GM12878 (cell line): Measurements from ENCODE around the gene ZNF474. TPM values are rescaled to one million over a fixed set of nuclear protein-coding genes. Genes with fewer than 3 reads are reported as not detected.

Source experiments
- ATAC-seq: fragments of 200-7000 bp; cut with Tn5 transposase; 3 replicates; pipeline ENCODE4 v1.9.1; 2020; ENCODE audit warnings: mild to moderate bottlenecking, moderate library complexity
- BruUV-seq: library from RNA; stranded (reverse); fragments of 400-500 nt; replicated peaks from 2 replicates; lab custom pipeline; 2021; lab: Mats Ljungman, UMichigan
- CTCF ChIA-PET: fragments of 300-600 bp; sonication (Branson Sonifier 250); formaldehyde crosslinking; extraction: SDS; loops from one replicate; lab custom pipeline; 2021; ENCODE audit warnings: inconsistent platforms; lab: Yijun Ruan, JAX
- POLR2A ChIA-PET: fragments of 350-600 bp; formaldehyde crosslinking; extraction: SDS; loops from one replicate; lab custom pipeline; 2021; ENCODE audit warnings: inconsistent platforms; lab: Charles Lee
- RAD21 ChIA-PET: fragments of 300-600 bp; sonication (Branson Sonifier 250); formaldehyde crosslinking; loops from one replicate; lab custom pipeline; 2023; ENCODE audit warnings: antibody characterized with exemption; ENCODE audit not compliant: unreplicated experiment; lab: Charles Lee
- SMC1A ChIA-PET: fragments of 300-600 bp; sonication (Branson Sonifier 250); formaldehyde crosslinking; loops from one replicate; lab custom pipeline; 2023; ENCODE audit not compliant: unreplicated experiment, uncharacterized antibody; lab: Charles Lee
- DNase-seq: peaks from one replicate; pipeline ENCODE4 v3.0.0-alpha.2; 2011; ENCODE audit warnings: low read depth, low spot score
- FAIRE-seq: peaks from 3 replicates; lab custom pipeline; 2011; peaks lifted over from hg19 to GRCh38; lab: Jason Lieb, UNC
- H2AFZ ChIP-seq: 2 replicates; pipeline ENCODE4 v1.6.0; 2011; ENCODE audit warnings: low read depth, low read length, control low read depth; ENCODE audit not compliant: control insufficient read depth
- H3K27ac ChIP-seq: 2 replicates; pipeline ENCODE4 v1.5.1; 2011; ENCODE audit warnings: control low read depth; ENCODE audit not compliant: control insufficient read depth, insufficient read depth
- H3K27me3 ChIP-seq, 2 experiments: replicated peaks in 1 of 2; 2 replicates each; pipeline versions ENCODE4 v1.6.0 to v1.6.1; 2011; ENCODE audit warnings: low read length in 1 of 2; ENCODE audit not compliant: control insufficient read depth in 2 of 2, insufficient read depth in 2 of 2
- H3K36me3 ChIP-seq, 2 experiments: 2 replicates each; pipeline ENCODE4 v1.5.1; 2011; ENCODE audit warnings: low read length in 1 of 2; ENCODE audit not compliant: control insufficient read depth in 2 of 2, insufficient read depth in 2 of 2
- H3K4me1 ChIP-seq: 2 replicates; pipeline ENCODE4 v1.6.1; 2011; ENCODE audit warnings: mild to moderate bottlenecking, low read length, moderate library complexity, mixed read lengths; ENCODE audit not compliant: control insufficient read depth, insufficient read depth
- H3K4me2 ChIP-seq: 2 replicates; pipeline ENCODE4 v1.6.0; 2011; ENCODE audit warnings: control low read depth; ENCODE audit not compliant: control insufficient read depth, insufficient read depth
- H3K4me3 ChIP-seq: fragments of 200-600 bp; sonication (generic); 2 replicates; pipeline ENCODE4 v1.5.1; 2016
- H3K79me2 ChIP-seq: 2 replicates; pipeline ENCODE4 v1.6.0; 2011; ENCODE audit warnings: low read length; ENCODE audit not compliant: control insufficient read depth, insufficient read depth
- H3K9ac ChIP-seq: 2 replicates; pipeline ENCODE4 v1.8.0; 2011; ENCODE audit warnings: low read length, control low read depth, mixed read lengths; ENCODE audit not compliant: control insufficient read depth, insufficient read depth
- H3K9me3 ChIP-seq: replicated peaks from 3 replicates; pipeline ENCODE4 v1.5.1; 2011; ENCODE audit warnings: mild to moderate bottlenecking, low read length; ENCODE audit not compliant: control insufficient read depth, insufficient read depth
- H4K20me1 ChIP-seq: 2 replicates; pipeline ENCODE4 v1.6.0; 2011; ENCODE audit not compliant: control insufficient read depth, insufficient read depth
- ATF3 ChIP-seq: IDR thresholded peaks from 2 replicates; pipeline ENCODE4 v1.6.1; 2011; ENCODE audit warnings: low read depth, mild to moderate bottlenecking, low read length, moderate library complexity, borderline replicate concordance; ENCODE audit errors: extremely low read depth
- CEBPZ ChIP-seq: fragments of 150-350 bp; IDR thresholded peaks from 2 replicates; pipeline ENCODE4 v1.6.1; 2016; ENCODE audit warnings: low read depth, low read length
- ETV6 ChIP-seq, 2 experiments: fragments of 450-650 bp in 1 of 2; IDR thresholded peaks in 1 of 2; conservative IDR thresholded peaks in 1 of 2; 2 replicates each; pipeline ENCODE4 v1.6.1; 2014; ENCODE audit warnings: antibody characterized with exemption in 1 of 2, borderline replicate concordance in 1 of 2, low read depth in 1 of 2, mild to moderate bottlenecking in 1 of 2, moderate library complexity in 1 of 2
- IKZF1 ChIP-seq: fragments of 450-650 bp; conservative IDR thresholded peaks from 2 replicates; pipeline ENCODE4 v1.6.1; 2017; ENCODE audit warnings: antibody characterized with exemption, mild to moderate bottlenecking
- KLF5 ChIP-seq: fragments of 450-650 bp; IDR thresholded peaks from 2 replicates; pipeline ENCODE4 v1.6.1; 2014; ENCODE audit warnings: mild to moderate bottlenecking; ENCODE audit not compliant: partially characterized antibody
- MTA3 ChIP-seq: IDR thresholded peaks from 2 replicates; pipeline ENCODE4 v1.6.1; 2012; ENCODE audit warnings: low read length, inconsistent platforms, borderline replicate concordance
- MYC ChIP-seq: IDR thresholded peaks from 2 replicates; pipeline ENCODE4 v1.6.1; 2011; ENCODE audit warnings: mild to moderate bottlenecking, low read length, moderate library complexity, inconsistent platforms; ENCODE audit not compliant: insufficient read depth, insufficient replicate concordance, insufficient read length, severe bottlenecking
- POLR2AphosphoS2 ChIP-seq: IDR thresholded peaks from 2 replicates; pipeline ENCODE4 v1.6.1; 2011; ENCODE audit warnings: low read depth, mild to moderate bottlenecking, low read length, improper control_type of control experiment, moderate library complexity
- SMAD1 ChIP-seq: fragments of 450-650 bp; IDR thresholded peaks from 2 replicates; pipeline ENCODE4 v1.6.1; 2018; ENCODE audit warnings: mild to moderate bottlenecking, low read depth; ENCODE audit not compliant: partially characterized antibody
- TAF1 ChIP-seq: IDR thresholded peaks from 2 replicates; pipeline ENCODE4 v1.6.1; 2011; ENCODE audit warnings: mild to moderate bottlenecking, low read depth, low read length, borderline replicate concordance
- TCF7 ChIP-seq: IDR thresholded peaks from 2 replicates; pipeline ENCODE4 v1.6.1; 2014; ENCODE audit warnings: antibody characterized with exemption, borderline replicate concordance
- ZNF384 ChIP-seq: IDR thresholded peaks from 2 replicates; pipeline ENCODE4 v1.6.1; 2012; ENCODE audit warnings: low read depth, mild to moderate bottlenecking, low read length, improper control_type of control experiment, borderline replicate concordance
- WGBS: methylation state at CpG from one replicate; pipeline ENCODE4 v1.1.6; 2016; ENCODE audit warnings: low lambda C conversion rate; ENCODE audit not compliant: insufficient replicate concordance, insufficient coverage; ENCODE audit errors: missing lambda C conversion rate; 5-methylcytosine and 5-hydroxymethylcytosine counted together
- in situ Hi-C: fragments of 300-500 bp; cut with MboI; formaldehyde crosslinking; loops from 9 replicates; pipeline ENCODE4 v1.14.3; 2018; ENCODE audit warnings: mixed read lengths
- intact Hi-C: fragments of 100-400 bp; cut with micrococcal nuclease; formaldehyde crosslinking; loops from one replicate; pipeline ENCODE4 v1.14.2; 2022; ENCODE audit not compliant: unreplicated experiment
- polyA plus RNA-seq, 11 experiments: library from polyadenylated mRNA; depleted of rRNA in 4 of 11; unstranded in 6 of 11; stranded (reverse) in 5 of 11; fragments of >200 nt; fragmentation: Nextera tagmentation in 4 of 11; fragmentation: Illumina TruSeq in 1 of 11; extraction: Ambion mirVana in 4 of 11; extraction: Trizol in 1 of 11; gene quantifications; 1 replicate in 1 of 11; 2 replicates in 10 of 11; pipeline versions ENCODE4 v1.2.1 to v1.2.3, GENCODE V29; 2011 to 2016; ENCODE audit warnings: inconsistent platforms in 2 of 11, missing spikeins in 2 of 11, low read depth in 1 of 11
- total RNA-seq, 4 experiments: library from RNA; depleted of rRNA in 3 of 4; stranded (reverse); fragments of >200 nt in 3 of 4; fragmentation: Illumina TruSeq in 1 of 4; extraction: Trizol in 1 of 4; gene quantifications; 2 replicates each; pipeline versions ENCODE4 v1.2.1 to v1.2.3, GENCODE V29; 2013 to 2021

The ZNF474 gene
- total and polyA plus RNA-seq, 10 of the 15 experiments (the other 5 are each of a cell fraction or from before 2014, with no cell fraction given): 0.06 to 0.97 (median 0.13) TPM; not detected in 3

- TF ChIP-seq CEBPZ: no peak
- TF ChIP-seq KLF5: no peak
- TF ChIP-seq POLR2AphosphoS2: no peak
- no peak for TF ChIP-seq TCF7
- no peak for TF ChIP-seq MTA3
- no peak for TF ChIP-seq TAF1
- no peak for TF ChIP-seq SMAD1
- TF ChIP-seq, all 136 proteins: peak for 0
Observed at GRCh38 chr5:122151640-122152039, 22.3 kb downstream of the ZNF474 start (continued).

GRCh38 chr5:122152266-122152900, 23.0 kb downstream of the ZNF474 start:
- Histone ChIP-seq H3K27ac (no peak overlapping the region), H3K36me3 (no peaks in the 10 kb centered on the region), H3K79me2 (no peaks in the 10 kb centered on the region), H3K4me3 (no peak overlapping the region), H2AFZ (no peak overlapping the region)
- intact Hi-C loops (no loop called here), in situ Hi-C loops (no loop called here)
- FAIRE-seq (no peak), ATAC-seq (no peak)
- POLR2A ChIA-PET: no interaction called here
- TF ChIP-seq IKZF1 (no peak), ATF3 (no peak), POLR2AphosphoS2 (no peak), ZNF384 (no peak), ETV6 (conservative IDR thresholded peaks at IDR 0.05 in 1 of 2, IDR thresholded peaks at IDR 0.05 in 1 of 2; ENCODE audit: borderline replicate concordance in 1 of 2, low read depth in 1 of 2) (no peak), MYC (no peak)
- TF ChIP-seq, all 136 proteins: peak for 0
- SMC1A ChIA-PET: no interaction called here
- Histone ChIP-seq H3K9ac (no peak overlapping the region), H3K4me2 (no peak overlapping the region), H3K27me3 (no peaks in the 10 kb centered on the region), H4K20me1 (no peaks in the 10 kb centered on the region), H3K9me3 (no peaks in the 10 kb centered on the region), H3K4me1 (no peaks in the 10 kb centered on the region)
- DNase-seq: no peak
- RAD21 ChIA-PET: no interaction called here
- CTCF ChIA-PET: no interaction called here
- BruUV-seq: no TSS peak
- 33% methylated on average over 10 of the region's 10 CpGs for WGBS
